NCI-H1436 treated with DMSO at 0.1 percent for 48 hours (cell line): ENCODE data around the gene RPUSD4.

Experiments used
- DNase-seq: peaks from one replicate; lab custom pipeline; 2025; lab: John Stamatoyannopoulos, UW

RPUSD4 gene

DNA sequence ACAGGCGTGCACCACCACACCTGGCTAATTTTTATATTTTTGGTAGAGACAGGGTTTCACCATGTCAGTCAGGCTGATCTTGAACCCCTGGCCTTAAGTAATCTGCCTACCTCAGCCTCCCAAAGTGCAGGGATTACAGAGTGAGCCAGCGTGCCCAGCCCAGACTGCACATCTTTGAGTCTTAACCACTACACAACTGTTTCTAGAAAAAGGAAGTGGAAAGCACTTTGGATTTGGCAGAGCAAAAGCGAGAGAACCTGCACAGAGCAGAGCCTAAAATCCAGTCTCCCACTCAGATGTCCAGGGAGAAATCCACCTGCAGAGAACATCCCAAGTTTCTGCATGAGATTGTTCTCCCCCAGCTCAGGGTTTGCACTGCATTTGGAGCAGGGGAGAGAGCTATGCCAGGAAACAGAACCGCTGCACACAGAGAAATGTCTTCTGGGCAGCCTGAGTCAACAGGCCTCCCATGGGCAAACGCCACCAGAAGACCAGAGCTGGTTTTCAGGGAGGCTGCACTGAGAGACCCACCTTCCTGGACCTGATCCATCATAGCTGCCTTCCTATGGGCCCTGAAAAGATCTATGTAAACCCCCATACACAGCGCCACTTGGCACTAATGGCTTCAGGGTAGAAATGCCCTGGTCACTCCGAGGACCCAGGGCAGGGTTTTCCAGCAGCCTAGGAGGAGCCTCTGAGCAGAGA lies 54.0 kb downstream of the RPUSD4 start:
- DNase-seq: no peak

GRCh38 chr11:126156814-126157213 lies 54.6 kb downstream of the RPUSD4 start:
- DNase-seq: no peak

- no peak for DNase-seq
These were observed 55.9 kb downstream of the RPUSD4 start for GRCh38 chr11:126155402-126156187.

DNA sequence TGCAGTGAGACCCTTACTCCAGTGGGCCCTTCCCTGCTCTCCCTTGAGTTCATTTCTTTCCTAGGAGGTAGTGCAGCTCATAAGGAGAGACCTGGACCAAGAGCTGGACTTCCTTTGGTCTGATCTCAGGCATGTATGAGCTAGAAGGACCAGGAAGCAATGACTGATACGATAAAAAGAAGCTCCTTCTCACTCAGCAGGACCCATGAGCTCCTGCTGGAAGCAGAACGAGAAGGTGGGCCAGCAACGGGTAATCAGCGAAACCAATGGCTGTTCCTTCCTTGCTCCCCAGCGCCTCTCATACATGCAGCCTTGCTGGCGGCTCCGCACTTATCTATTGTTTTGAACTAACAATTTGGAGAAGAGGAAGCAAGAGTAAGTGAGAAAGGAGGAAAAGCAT lies 56.8 kb downstream of the RPUSD4 start:
- no peak for DNase-seq

- DNase-seq: no peak
These were observed 57.5 kb downstream of the RPUSD4 start for GRCh38 chr11:126153972-126154371.

DNA sequence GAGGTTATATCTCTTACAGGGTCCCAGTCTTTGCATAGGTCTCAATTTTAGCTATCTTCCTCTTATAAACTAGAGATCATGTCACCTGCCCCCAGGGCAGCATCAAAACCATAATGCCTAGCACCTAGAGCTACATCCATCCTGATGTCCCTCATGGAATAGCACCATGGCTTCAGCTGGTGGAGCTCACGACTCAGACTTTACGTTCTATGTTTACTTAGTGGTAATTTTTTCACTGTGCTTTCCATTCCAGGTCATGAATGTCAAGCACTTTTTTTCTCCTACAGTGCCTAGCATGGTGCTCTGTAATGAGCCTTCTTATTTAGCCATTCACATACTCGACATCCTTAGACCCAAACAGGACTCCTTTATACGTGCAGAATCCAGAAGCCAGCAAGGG lies 58.4 kb downstream of the RPUSD4 start:
- DNase-seq: no peak

DNA sequence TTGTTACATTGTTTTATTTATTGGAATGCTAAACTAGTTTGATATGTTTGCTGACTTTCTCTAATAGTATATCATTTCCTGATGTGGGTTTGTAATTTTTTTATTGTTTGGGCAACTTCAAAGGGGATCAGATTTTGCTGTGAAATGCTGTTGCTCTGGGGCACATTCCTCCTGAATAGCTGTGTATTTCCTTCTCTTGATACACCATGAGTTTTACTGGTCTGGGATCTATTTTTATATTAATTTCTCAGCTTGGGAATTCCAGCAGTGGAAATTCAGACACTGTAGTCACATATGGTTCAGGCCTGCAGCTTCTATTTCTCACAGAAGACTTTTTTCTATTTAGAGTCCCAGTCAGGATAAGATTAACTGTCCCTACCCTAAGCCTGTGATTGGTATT lies 58.9 kb downstream of the RPUSD4 start:
- DNase-seq: no peak

GRCh38 chr11:126152152-126152551 lies 59.3 kb downstream of the RPUSD4 start:
- DNase-seq: no peak
